ENCODE data around the gene ZNRF3.

ZNRF3 gene

DNA sequence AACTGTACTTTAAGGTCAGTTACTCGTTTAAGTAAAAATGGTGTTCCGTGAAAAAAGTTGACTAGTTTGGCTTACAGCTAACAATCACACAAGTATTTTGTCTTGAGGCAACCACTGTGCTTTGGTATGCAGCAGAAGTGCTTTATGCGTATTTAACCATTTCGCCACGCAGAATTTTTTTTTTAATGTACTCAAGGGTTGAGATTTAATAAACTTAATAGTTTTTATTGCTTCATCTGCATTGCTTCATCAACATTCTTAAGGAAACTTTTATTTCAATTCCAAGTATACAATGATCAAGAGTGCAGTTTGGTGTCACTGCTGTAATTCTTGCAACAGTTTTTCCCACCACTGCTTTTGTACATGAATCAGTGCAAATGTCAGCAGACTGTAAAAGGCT lies 66.4 kb downstream of the ZNRF3 start:
- no peak for DNase-seq
- H3K4me3 ChIP-seq (ENCODE audit: low read depth, low read length): no peak overlapping the region
- TF ChIP-seq, protein P1, sequence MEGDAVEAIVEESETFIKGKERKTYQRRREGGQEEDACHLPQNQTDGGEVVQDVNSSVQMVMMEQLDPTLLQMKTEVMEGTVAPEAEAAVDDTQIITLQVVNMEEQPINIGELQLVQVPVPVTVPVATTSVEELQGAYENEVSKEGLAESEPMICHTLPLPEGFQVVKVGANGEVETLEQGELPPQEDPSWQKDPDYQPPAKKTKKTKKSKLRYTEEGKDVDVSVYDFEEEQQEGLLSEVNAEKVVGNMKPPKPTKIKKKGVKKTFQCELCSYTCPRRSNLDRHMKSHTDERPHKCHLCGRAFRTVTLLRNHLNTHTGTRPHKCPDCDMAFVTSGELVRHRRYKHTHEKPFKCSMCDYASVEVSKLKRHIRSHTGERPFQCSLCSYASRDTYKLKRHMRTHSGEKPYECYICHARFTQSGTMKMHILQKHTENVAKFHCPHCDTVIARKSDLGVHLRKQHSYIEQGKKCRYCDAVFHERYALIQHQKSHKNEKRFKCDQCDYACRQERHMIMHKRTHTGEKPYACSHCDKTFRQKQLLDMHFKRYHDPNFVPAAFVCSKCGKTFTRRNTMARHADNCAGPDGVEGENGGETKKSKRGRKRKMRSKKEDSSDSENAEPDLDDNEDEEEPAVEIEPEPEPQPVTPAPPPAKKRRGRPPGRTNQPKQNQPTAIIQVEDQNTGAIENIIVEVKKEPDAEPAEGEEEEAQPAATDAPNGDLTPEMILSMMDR (IDR thresholded peaks at IDR 0.05; ENCODE audit: low read depth, low read length): no peak
- peaks cover 6% of the 10 kb centered on the region for H3K9me3 ChIP-seq (ENCODE audit: severe bottlenecking)
- no peak overlapping the region for H3K27ac ChIP-seq
- no peaks in the 10 kb centered on the region for H3K27me3 ChIP-seq (ENCODE audit: insufficient read depth, low read depth, severe bottlenecking)
- no peaks in the 10 kb centered on the region for H3K36me3 ChIP-seq

DNA sequence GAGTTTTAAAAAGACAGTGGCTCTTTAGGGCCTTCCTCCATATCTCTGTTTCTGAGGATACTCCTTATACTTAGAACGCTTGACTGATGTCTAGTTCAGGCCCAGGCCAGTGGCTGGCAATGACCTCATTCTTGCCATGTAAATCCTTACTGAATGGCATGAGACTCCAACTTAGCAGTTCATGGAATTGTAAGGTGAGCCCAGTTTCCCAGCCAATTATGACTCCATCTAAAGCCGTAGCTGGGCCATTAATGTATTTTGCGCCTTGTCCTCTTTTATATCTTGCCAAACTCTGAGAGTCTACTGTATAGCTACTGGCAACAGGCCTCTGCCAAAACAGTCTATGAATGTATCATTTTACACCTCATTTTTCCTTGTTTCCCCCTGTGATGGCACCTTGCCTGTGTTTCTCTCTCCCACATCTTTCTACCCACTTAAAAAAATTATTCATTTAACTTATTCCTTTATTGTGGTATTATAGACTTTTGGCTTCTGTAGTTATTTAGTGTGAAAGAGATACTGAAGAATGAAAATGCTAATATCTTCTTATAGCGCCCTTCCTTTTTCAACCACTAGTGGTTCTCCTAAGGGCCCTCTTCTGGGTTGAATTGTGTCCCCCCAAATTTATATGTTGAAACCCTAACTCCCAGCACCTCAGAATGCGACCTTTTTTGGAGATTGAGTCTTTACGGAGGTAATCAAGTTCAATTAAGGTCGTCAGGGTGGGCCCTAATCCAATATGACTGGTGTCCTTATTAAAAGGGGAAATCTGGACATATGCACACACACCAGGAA lies 67.4 kb downstream of the ZNRF3 start:
- Histone ChIP-seq H3K27ac (no peak overlapping the region), H3K9me3 (ENCODE audit: severe bottlenecking) (peaks cover 6% of the 10 kb centered on the region), H3K36me3 (no peaks in the 10 kb centered on the region), H3K27me3 (ENCODE audit: insufficient read depth, low read depth, severe bottlenecking) (no peaks in the 10 kb centered on the region), H3K4me3 (ENCODE audit: low read depth, low read length) (no peak overlapping the region)
- TF ChIP-seq, protein P1 (IDR thresholded peaks at IDR 0.05; ENCODE audit: low read depth, low read length): no peak
- no peak for DNase-seq

DNA sequence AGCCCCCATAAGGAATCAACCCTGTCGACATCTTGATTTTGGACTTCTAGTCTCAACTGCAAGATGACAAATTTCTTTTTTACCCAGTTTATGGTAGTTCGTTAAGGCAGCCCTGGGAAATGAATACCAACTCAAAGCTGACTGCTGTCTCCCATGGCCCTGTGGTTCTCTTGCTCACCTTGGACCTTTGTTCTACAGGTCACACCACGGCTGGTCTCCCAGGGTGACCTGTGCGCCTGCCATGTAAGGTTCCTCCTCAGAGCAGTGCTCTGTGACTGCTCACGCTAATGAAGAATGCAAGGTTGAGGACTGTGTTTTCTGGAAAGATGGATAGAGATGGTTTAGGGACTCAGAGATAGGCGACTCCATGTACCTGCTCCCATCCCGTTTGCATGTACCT lies 68.2 kb downstream of the ZNRF3 start:
- H3K27me3 ChIP-seq (ENCODE audit: insufficient read depth, low read depth, severe bottlenecking): no peaks in the 10 kb centered on the region
- no peak overlapping the region for H3K4me3 ChIP-seq (ENCODE audit: low read depth, low read length)
- no peak for DNase-seq
- peaks cover 5% of the 10 kb centered on the region for H3K9me3 ChIP-seq (ENCODE audit: severe bottlenecking)
- H3K36me3 ChIP-seq: no peaks in the 10 kb centered on the region
- no peak overlapping the region for H3K27ac ChIP-seq
- TF ChIP-seq, protein P1 (IDR thresholded peaks at IDR 0.05; ENCODE audit: low read depth, low read length): no peak

DNA sequence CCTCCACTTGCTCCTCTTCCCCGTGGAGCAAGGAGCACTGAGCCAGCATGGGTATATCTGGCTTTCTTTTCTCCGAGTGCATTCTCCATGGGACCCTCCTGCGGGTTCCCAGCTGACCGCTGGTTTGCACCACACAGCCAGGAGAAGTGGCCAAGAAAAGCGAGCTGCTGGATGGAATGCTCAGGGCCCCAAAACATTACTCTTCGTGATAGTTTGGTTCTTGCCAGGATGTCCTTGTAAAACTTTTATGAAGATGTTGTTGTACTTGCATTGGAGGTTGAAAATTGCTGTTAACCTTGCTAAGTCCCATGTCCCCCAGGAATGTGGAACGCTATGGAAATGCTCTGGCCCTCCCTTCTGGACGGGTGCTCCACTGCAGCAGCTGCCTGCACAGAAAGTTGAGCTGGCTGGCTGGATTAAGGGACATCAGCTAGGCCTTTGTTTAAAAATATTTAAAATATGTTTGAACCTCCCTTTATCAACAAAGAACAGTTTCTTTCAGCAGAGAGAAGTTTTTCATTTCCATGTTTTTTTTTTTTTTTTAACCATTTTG lies 68.7 kb downstream of the ZNRF3 start:
- Histone ChIP-seq H3K36me3 (no peaks in the 10 kb centered on the region), H3K4me3 (ENCODE audit: low read depth, low read length) (no peak overlapping the region), H3K9me3 (ENCODE audit: severe bottlenecking) (peaks cover 2% of the 10 kb centered on the region), H3K27me3 (ENCODE audit: insufficient read depth, low read depth, severe bottlenecking) (no peaks in the 10 kb centered on the region), H3K27ac (no peak overlapping the region)
- peak; percentile 17 for DNase-seq
- TF ChIP-seq, protein P1 (IDR thresholded peaks at IDR 0.05; ENCODE audit: low read depth, low read length): 0 out of 2 replicates have a peak, but pooled peaks have one; percentile 28

DNA sequence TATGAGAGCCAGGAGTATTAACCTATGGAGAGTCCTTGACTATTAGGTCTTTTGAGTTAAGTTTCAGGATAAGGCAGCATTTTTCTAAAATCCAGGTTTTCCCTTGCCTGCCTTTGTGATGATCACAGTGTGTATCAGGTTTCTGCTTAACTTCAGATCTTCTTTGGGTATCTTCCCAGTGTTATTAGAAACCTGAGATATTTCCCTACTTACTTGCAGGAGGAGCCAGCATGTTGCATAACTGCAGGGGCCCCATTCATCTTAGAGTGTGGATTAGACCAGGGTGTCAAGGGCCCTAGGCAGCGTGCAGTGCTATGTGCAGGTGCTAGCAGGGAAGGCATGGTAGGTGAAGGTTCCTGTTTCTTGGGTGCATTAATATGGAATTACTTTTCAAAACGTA lies 69.5 kb downstream of the ZNRF3 start:
- Histone ChIP-seq H3K4me3 (ENCODE audit: low read depth, low read length) (no peak overlapping the region), H3K9me3 (ENCODE audit: severe bottlenecking) (peaks cover 2% of the 10 kb centered on the region), H3K36me3 (0 out of 2 replicates have a peak, but pooled peaks cover 2% of the 10 kb centered on the region), H3K27me3 (ENCODE audit: insufficient read depth, low read depth, severe bottlenecking) (no peaks in the 10 kb centered on the region), H3K27ac (no peak overlapping the region)
- TF ChIP-seq, protein P1 (IDR thresholded peaks at IDR 0.05; ENCODE audit: low read depth, low read length): no peak
- no peak for DNase-seq
